Osteocyte (in vitro differentiated cells): Measurements from ENCODE around the gene SNX3. TPM values are rescaled to one million over a fixed set of nuclear protein-coding genes. Genes with fewer than 3 reads are reported as not detected.
"Not testable (repeated sequence)": the region's sequence is repeated elsewhere in the genome, so short reads cannot be mapped to it uniquely, and the experiment has no call there.

Experiments used
- DNase-seq: peaks from one replicate; pipeline ENCODE4 v3.0.0; 2021; ENCODE audit warnings: mixed read lengths; ENCODE audit not compliant: unreplicated experiment; ENCODE audit errors: extremely low spot score
- H3K27ac Mint-ChIP-seq: one replicate; pipeline ENCODE4 v1.8.0; 2021; ENCODE audit warnings: mild to moderate bottlenecking, mixed read lengths; ENCODE audit not compliant: unreplicated experiment
- H3K27me3 Mint-ChIP-seq: one replicate; pipeline ENCODE4 v1.8.0; 2021; ENCODE audit warnings: mixed read lengths; ENCODE audit not compliant: unreplicated experiment
- H3K36me3 Mint-ChIP-seq: one replicate; pipeline ENCODE4 v1.8.0; 2021; ENCODE audit warnings: mixed read lengths; ENCODE audit not compliant: unreplicated experiment
- H3K4me1 Mint-ChIP-seq: one replicate; pipeline ENCODE4 v1.8.0; 2021; ENCODE audit warnings: mixed read lengths; ENCODE audit not compliant: unreplicated experiment
- H3K4me3 Mint-ChIP-seq: one replicate; pipeline ENCODE4 v1.8.0; 2021; ENCODE audit warnings: mild to moderate bottlenecking, moderate library complexity, mixed read lengths; ENCODE audit not compliant: unreplicated experiment
- H3K9me3 Mint-ChIP-seq: one replicate; pipeline ENCODE4 v1.8.0; 2021; ENCODE audit warnings: mixed read lengths; ENCODE audit not compliant: unreplicated experiment
- total RNA-seq: library from RNA; stranded (reverse); gene quantifications from 2 replicates; pipeline ENCODE4 v1.2.1, GENCODE V29; 2021
- TF ChIP-seq, protein P1 (sequence below): fragments of 200-600 bp; sonication (generic); IDR thresholded peaks from 2 replicates; pipeline ENCODE4 v1.5.0; 2021; ENCODE audit warnings: antibody characterized with exemption, mild to moderate bottlenecking, moderate library complexity

Gene SNX3
- total RNA-seq, 1 donor from 2014 or later = 171 TPM

DNA sequence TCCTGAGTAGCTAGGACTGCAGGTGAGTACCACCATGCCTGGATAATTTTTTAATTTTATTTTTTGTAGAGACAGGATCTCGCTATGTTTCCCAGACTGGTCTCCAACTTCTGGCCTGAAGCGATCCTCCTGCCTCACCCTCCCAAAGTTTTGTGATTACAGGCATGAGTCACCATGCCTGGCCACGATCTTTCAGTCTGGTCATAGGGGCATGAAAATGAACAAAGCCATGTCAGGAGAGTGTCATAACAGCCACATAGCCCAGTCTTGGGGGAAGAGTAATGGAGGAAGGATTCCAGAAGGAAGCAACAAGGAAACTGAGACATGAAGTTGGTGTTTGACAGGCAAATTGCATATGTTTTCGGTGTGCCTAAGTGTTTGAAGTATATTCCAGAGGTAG lies 17.0 kb upstream of the SNX3 start:
- TF ChIP-seq, protein P1, sequence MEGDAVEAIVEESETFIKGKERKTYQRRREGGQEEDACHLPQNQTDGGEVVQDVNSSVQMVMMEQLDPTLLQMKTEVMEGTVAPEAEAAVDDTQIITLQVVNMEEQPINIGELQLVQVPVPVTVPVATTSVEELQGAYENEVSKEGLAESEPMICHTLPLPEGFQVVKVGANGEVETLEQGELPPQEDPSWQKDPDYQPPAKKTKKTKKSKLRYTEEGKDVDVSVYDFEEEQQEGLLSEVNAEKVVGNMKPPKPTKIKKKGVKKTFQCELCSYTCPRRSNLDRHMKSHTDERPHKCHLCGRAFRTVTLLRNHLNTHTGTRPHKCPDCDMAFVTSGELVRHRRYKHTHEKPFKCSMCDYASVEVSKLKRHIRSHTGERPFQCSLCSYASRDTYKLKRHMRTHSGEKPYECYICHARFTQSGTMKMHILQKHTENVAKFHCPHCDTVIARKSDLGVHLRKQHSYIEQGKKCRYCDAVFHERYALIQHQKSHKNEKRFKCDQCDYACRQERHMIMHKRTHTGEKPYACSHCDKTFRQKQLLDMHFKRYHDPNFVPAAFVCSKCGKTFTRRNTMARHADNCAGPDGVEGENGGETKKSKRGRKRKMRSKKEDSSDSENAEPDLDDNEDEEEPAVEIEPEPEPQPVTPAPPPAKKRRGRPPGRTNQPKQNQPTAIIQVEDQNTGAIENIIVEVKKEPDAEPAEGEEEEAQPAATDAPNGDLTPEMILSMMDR = no peak
- Mint-ChIP-seq H3K4me3 (no peak overlapping the region), H3K9me3 (no peaks in the 10 kb centered on the region), H3K27me3 (no peaks in the 10 kb centered on the region), H3K27ac (no peak overlapping the region), H3K4me1 (no peaks in the 10 kb centered on the region), H3K36me3 (no peaks in the 10 kb centered on the region)
- no peak for DNase-seq

DNA sequence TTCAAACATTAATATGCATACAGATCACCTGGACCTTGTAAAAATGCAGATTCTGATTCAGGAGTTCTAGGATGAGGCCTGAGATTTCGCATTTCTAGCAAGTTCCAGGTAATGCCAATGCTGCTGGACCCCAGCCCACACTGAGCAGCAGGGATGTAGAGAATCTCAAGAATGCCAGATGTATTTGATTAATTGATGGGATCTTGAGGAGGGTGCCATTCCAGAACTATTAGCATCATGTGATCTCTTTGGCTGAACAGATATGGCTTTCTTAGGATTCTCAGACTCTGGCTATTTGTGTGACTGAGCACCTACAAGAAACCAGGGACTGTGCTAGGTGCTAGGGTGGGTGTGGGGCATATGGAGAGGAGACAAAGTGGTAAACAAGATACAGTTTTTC lies 16.5 kb upstream of the SNX3 start:
- Mint-ChIP-seq H3K27ac (no peak overlapping the region), H3K27me3 (no peaks in the 10 kb centered on the region), H3K36me3 (no peaks in the 10 kb centered on the region), H3K9me3 (no peaks in the 10 kb centered on the region), H3K4me1 (no peaks in the 10 kb centered on the region), H3K4me3 (no peak overlapping the region)
- TF ChIP-seq, protein P1 = no peak
- DNase-seq = no peak

DNA sequence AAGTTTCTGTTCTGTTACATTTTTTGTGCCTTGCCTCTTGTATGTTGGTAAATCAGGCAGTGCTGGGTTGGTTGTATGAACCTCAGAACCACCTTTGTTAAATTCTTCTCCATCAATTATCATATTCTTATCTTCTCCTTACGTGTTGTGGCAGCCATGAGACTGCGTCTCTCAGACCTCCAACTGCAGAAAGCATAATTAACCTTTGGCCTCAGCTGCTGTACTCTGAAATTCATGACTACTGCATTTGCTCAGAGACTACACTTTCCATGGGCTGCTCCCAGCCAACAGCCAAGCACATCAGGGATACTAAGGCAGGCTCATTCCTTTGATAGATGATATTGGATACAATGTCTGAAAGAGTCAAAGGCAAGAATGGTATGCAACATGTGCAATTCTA lies 15.1 kb upstream of the SNX3 start:
- Mint-ChIP-seq H3K27me3 (no peaks in the 10 kb centered on the region), H3K4me1 (no peaks in the 10 kb centered on the region), H3K36me3 (no peaks in the 10 kb centered on the region), H3K4me3 (no peak overlapping the region), H3K27ac (no peak overlapping the region), H3K9me3 (no peaks in the 10 kb centered on the region)
- TF ChIP-seq, protein P1 = no peak
- DNase-seq = no peak

DNA sequence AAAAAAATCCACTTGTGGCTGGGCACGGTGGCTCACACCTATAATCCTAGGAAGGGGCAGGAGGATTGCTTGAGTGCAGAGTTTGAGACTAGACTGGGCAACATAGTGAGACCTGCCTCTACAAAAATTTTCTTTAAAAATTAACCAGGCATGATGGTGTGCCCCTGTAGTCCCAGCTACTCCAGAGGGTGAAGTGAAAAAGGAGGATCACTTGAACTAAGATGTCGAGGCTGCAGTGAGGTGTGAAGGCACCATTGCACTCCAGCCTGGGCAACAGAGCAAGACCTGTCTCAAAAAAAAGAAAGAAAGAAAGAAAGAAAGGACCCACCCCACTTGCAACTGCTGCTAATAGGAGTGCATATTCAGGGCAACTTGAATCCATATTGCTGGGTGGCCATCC lies 13.7 kb upstream of the SNX3 start:
- Mint-ChIP-seq H3K4me1 (no peaks in the 10 kb centered on the region), H3K4me3 (no peak overlapping the region), H3K27ac (no peak overlapping the region), H3K9me3 (no peaks in the 10 kb centered on the region), H3K36me3 (no peaks in the 10 kb centered on the region), H3K27me3 (no peaks in the 10 kb centered on the region)
- no peak for DNase-seq
- TF ChIP-seq, protein P1 = no peak

DNA sequence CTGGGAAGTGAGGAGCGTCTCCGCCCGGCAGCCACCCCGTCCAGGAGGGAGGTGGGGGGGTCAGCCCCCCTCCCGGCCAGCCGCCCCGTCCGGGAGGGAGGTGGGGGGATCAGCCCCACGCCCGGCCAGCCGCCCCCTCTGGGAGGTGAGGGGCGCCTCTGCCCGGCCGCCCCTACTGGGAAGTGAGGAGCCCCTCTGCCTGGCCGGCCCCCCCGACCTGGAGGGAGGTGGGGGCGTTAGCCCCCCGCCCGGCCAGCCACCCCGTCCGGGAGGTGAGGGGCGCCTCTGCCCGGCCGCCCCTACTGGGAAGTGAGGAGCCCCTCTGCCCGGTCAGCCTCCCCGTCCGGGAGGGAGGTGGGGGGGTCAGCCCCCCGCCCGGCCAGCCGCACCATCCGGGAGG lies 9.1 kb upstream of the SNX3 start:
- H3K27me3 Mint-ChIP-seq, H3K4me3 Mint-ChIP-seq, H3K9me3 Mint-ChIP-seq, H3K4me1 Mint-ChIP-seq, H3K27ac Mint-ChIP-seq, DNase-seq, H3K36me3 Mint-ChIP-seq: not testable (repeated sequence)

DNA sequence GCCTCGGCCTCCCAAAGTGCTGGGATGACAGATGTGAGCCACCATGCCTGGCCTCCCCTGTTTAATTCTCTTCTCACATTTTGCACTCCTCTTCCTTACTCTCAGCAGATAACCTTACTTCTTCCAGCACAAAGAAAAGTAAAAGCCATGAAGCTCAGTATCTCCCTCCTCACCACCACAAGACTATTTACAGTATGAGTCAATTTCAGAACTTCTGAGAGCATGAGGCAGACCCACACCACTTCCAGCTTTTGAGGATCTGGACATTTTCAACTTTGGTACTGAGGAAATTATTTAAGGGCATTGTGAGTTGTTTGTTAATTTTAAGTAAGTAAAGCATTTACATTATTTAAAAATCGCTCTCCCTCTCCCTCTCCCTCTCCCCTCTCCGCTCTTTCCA lies 8.0 kb upstream of the SNX3 start:
- Mint-ChIP-seq H3K4me1 (no peaks in the 10 kb centered on the region), H3K27ac (no peak overlapping the region), H3K27me3 (no peaks in the 10 kb centered on the region), H3K36me3 (no peaks in the 10 kb centered on the region), H3K9me3 (no peaks in the 10 kb centered on the region), H3K4me3 (no peak overlapping the region)
- DNase-seq = no peak
- TF ChIP-seq, protein P1 = no peak
